Measurements from ENCODE around the gene PDGFRB. TPM values are rescaled to one million over a fixed set of nuclear protein-coding genes. Genes with fewer than 3 reads are reported as not detected.

Gene PDGFRB
- total and polyA plus RNA-seq, 10 of the 15 experiments (the other 5 are each of a cell fraction or from before 2014, with no cell fraction given) = 0.02 to 3.0 (median 1.0) TPM

- no peak overlapping the region for H3K27ac ChIP-seq (ENCODE audit: control insufficient read depth, insufficient read depth)
- no peaks in the 10 kb centered on the region for H3K9me3 ChIP-seq (replicated peaks; ENCODE audit: control insufficient read depth, insufficient read depth, low read length)
- no peaks in the 10 kb centered on the region for H4K20me1 ChIP-seq (ENCODE audit: control insufficient read depth, insufficient read depth)
- WGBS (ENCODE audit: insufficient coverage, insufficient replicate concordance, low lambda C conversion rate, missing lambda C conversion rate) = 38% methylated on average over 12 of the region's 12 CpGs
- H3K4me3 ChIP-seq = no peak overlapping the region
- no peak overlapping the region for H2AFZ ChIP-seq (ENCODE audit: control insufficient read depth, low read depth, low read length)
- H3K4me1 ChIP-seq (ENCODE audit: control insufficient read depth, insufficient read depth, low read length) = no peaks in the 10 kb centered on the region
- H3K79me2 ChIP-seq (ENCODE audit: control insufficient read depth, insufficient read depth, low read length) = no peaks in the 10 kb centered on the region
- no peak for ATAC-seq
- intact Hi-C loops (cut with micrococcal nuclease; ENCODE audit: unreplicated experiment) = no loop called here
- H3K36me3 ChIP-seq (ENCODE audit: control insufficient read depth in 2 of 2, insufficient read depth in 2 of 2, low read length in 1 of 2) = no peaks in the 10 kb centered on the region
- in situ Hi-C loops (cut with MboI) = no loop called here
- no peaks in the 10 kb centered on the region; a peak in 1 of 4 replicates for H3K27me3 ChIP-seq (replicated peaks in 1 of 2; ENCODE audit: control insufficient read depth in 2 of 2, insufficient read depth in 2 of 2, low read length in 1 of 2)
- RAD21 ChIA-PET (ENCODE audit: unreplicated experiment) = no interaction called here
- H3K9ac ChIP-seq (ENCODE audit: control insufficient read depth, insufficient read depth, low read length) = no peak overlapping the region
- no peak for FAIRE-seq
- POLR2A ChIA-PET = interaction anchor here (0.6 kb wide), 1 partner anchor 488 kb away, joined by 3 read pairs; no protein-coding TSS in a partner anchor
- no TSS peak for BruUV-seq (replicated peaks)
- CTCF ChIA-PET = interaction anchor here (0.8 kb wide), 1 partner anchor 13 kb away, joined by 3 read pairs; no protein-coding TSS in a partner anchor
- SMC1A ChIA-PET (ENCODE audit: uncharacterized antibody, unreplicated experiment) = interaction anchor here (0.6 kb wide), 1 partner anchor 66 kb away, joined by 3 read pairs; no protein-coding TSS in a partner anchor
- DNase-seq (ENCODE audit: low read depth, low spot score) = no peak
- no peak overlapping the region for H3K4me2 ChIP-seq (ENCODE audit: control insufficient read depth, insufficient read depth)
- TF ChIP-seq YBX1 (IDR thresholded peaks at IDR 0.05) = no peak
- TF ChIP-seq POLR2AphosphoS2 (IDR thresholded peaks at IDR 0.05; ENCODE audit: low read depth, low read length) = no peak
- no peak for TF ChIP-seq USF2 (IDR thresholded peaks at IDR 0.05; ENCODE audit: borderline replicate concordance, low read depth, low read length)
- TF ChIP-seq MXI1 (IDR thresholded peaks at IDR 0.05; ENCODE audit: low read depth, low read length) = no peak
- TF ChIP-seq CREM (IDR thresholded peaks at IDR 0.05; ENCODE audit: low read depth) = no peak
- TF ChIP-seq, protein P1, sequence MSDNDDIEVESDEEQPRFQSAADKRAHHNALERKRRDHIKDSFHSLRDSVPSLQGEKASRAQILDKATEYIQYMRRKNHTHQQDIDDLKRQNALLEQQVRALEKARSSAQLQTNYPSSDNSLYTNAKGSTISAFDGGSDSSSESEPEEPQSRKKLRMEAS (IDR thresholded peaks at IDR 0.05; ENCODE audit: low read depth, low read length) = no peak
- no peak for TF ChIP-seq NR2C2 (IDR thresholded peaks at IDR 0.05; ENCODE audit: borderline replicate concordance, control insufficient read depth, insufficient read length, low read depth)
- TF ChIP-seq RELB (IDR thresholded peaks at IDR 0.05; ENCODE audit: low read depth) = no peak
- TF ChIP-seq BHLHE40 (IDR thresholded peaks at IDR 0.05; ENCODE audit: borderline replicate concordance in 1 of 2, low read depth in 2 of 2, low read length in 1 of 2) = no peak
- no peak for TF ChIP-seq SUPT20H (IDR thresholded peaks at IDR 0.05; ENCODE audit: borderline replicate concordance, control insufficient read depth, low read depth, low read length)
- no peak for TF ChIP-seq MTA2 (IDR thresholded peaks at IDR 0.05; ENCODE audit: low read depth)
- TF ChIP-seq, protein P2, sequence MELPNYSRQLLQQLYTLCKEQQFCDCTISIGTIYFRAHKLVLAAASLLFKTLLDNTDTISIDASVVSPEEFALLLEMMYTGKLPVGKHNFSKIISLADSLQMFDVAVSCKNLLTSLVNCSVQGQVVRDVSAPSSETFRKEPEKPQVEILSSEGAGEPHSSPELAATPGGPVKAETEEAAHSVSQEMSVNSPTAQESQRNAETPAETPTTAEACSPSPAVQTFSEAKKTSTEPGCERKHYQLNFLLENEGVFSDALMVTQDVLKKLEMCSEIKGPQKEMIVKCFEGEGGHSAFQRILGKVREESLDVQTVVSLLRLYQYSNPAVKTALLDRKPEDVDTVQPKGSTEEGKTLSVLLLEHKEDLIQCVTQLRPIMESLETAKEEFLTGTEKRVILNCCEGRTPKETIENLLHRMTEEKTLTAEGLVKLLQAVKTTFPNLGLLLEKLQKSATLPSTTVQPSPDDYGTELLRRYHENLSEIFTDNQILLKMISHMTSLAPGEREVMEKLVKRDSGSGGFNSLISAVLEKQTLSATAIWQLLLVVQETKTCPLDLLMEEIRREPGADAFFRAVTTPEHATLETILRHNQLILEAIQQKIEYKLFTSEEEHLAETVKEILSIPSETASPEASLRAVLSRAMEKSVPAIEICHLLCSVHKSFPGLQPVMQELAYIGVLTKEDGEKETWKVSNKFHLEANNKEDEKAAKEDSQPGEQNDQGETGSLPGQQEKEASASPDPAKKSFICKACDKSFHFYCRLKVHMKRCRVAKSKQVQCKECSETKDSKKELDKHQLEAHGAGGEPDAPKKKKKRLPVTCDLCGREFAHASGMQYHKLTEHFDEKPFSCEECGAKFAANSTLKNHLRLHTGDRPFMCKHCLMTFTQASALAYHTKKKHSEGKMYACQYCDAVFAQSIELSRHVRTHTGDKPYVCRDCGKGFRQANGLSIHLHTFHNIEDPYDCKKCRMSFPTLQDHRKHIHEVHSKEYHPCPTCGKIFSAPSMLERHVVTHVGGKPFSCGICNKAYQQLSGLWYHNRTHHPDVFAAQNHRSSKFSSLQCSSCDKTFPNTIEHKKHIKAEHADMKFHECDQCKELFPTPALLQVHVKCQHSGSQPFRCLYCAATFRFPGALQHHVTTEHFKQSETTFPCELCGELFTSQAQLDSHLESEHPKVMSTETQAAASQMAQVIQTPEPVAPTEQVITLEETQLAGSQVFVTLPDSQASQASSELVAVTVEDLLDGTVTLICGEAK (IDR thresholded peaks at IDR 0.05; ENCODE audit: borderline replicate concordance) = no peak
These were observed 86.5 kb downstream of the PDGFRB start for GRCh38 chr5:150068961-150069645.
